GM21529 (cell line): ENCODE measurements around the gene MLIP.
"Not testable (repeated sequence)": the region's sequence is repeated elsewhere in the genome, so short reads cannot be mapped to it uniquely, and the experiment has no call there.

Experiments used
- ATAC-seq: cut with Tn5 transposase; IDR thresholded peaks from one replicate; pipeline ENCODE4 v1.9.1; 2021; ENCODE audit not compliant: unreplicated experiment

Gene MLIP

GRCh38 chr6:54140811-54141210 lies 29.6 kb downstream of the MLIP start:
- ATAC-seq: no peak

GRCh38 chr6:54142889-54143519 lies 31.8 kb downstream of the MLIP start:
- ATAC-seq: no peak

GRCh38 chr6:54151861-54152260 lies 40.6 kb downstream of the MLIP start:
- ATAC-seq: no peak

GRCh38 chr6:54156650-54157250 lies 45.5 kb downstream of the MLIP start:
- no peak for ATAC-seq

- ATAC-seq: no peak
Measured at GRCh38 chr6:54157405-54157804, 46.2 kb downstream of the MLIP start.

GRCh38 chr6:54173089-54173488 lies 61.8 kb downstream of the MLIP start:
- ATAC-seq: no peak

GRCh38 chr6:54179152-54179551 lies 67.9 kb downstream of the MLIP start:
- ATAC-seq: no peak

GRCh38 chr6:54183616-54184015 lies 72.4 kb downstream of the MLIP start:
- no peak for ATAC-seq

GRCh38 chr6:54185885-54186284 lies 74.6 kb downstream of the MLIP start:
- no peak for ATAC-seq

GRCh38 chr6:54188846-54189245 lies 77.6 kb downstream of the MLIP start:
- ATAC-seq: no peak

GRCh38 chr6:54191461-54191860 lies 80.2 kb downstream of the MLIP start:
- no peak for ATAC-seq

GRCh38 chr6:54192993-54193392 lies 81.8 kb downstream of the MLIP start:
- ATAC-seq: no peak

GRCh38 chr6:54193560-54193959 lies 82.3 kb downstream of the MLIP start:
- ATAC-seq: no peak

- ATAC-seq: no peak
Measured at GRCh38 chr6:54194067-54194466, 82.8 kb downstream of the MLIP start.

- no peak for ATAC-seq
Measured at GRCh38 chr6:54195637-54196036, 84.4 kb downstream of the MLIP start.

GRCh38 chr6:54196905-54197304 lies 85.7 kb downstream of the MLIP start:
- ATAC-seq: no peak

GRCh38 chr6:54198134-54198533 lies 86.9 kb downstream of the MLIP start:
- ATAC-seq: no peak

GRCh38 chr6:54203474-54204035 lies 92.3 kb downstream of the MLIP start:
- not testable (repeated sequence) for ATAC-seq

GRCh38 chr6:54204921-54205591 lies 93.8 kb downstream of the MLIP start:
- no peak for ATAC-seq

- no peak for ATAC-seq
Measured at GRCh38 chr6:54206510-54206909, 95.3 kb downstream of the MLIP start.

- ATAC-seq: not testable (repeated sequence)
Measured at GRCh38 chr6:54209983-54210382, 98.7 kb downstream of the MLIP start.

- no peak for ATAC-seq
Measured at GRCh38 chr6:54214286-54214685, 103.0 kb downstream of the MLIP start.
